NB4 (cell line): Measurements from ENCODE around the gene LRRC14B.

Source experiments
- DNase-seq: peaks from one replicate; pipeline ENCODE4 v3.0.0; 2010; ENCODE audit warnings: low read depth
- H3K4me3 ChIP-seq: one replicate; pipeline ENCODE4 v1.5.1; 2011; ENCODE audit warnings: mild to moderate bottlenecking, low read depth, low read length, moderate library complexity
- MYC ChIP-seq: IDR thresholded peaks from 2 replicates; pipeline ENCODE4 v1.6.1; 2011; ENCODE audit warnings: low read depth, low read length
- POLR2A ChIP-seq: IDR thresholded peaks from 2 replicates; pipeline ENCODE4 v1.6.1; 2011; ENCODE audit warnings: mild to moderate bottlenecking; ENCODE audit not compliant: insufficient read length; ENCODE audit errors: extremely low read depth
- TF ChIP-seq, protein P1 (sequence below): IDR thresholded peaks from 2 replicates; pipeline ENCODE4 v1.6.1; 2011; ENCODE audit warnings: low read depth, low read length
- TF ChIP-seq, protein P2 (sequence below): IDR thresholded peaks from one replicate; pipeline ENCODE4 v1.5.1; 2012; ENCODE audit warnings: low read depth, low read length

LRRC14B gene

DNA sequence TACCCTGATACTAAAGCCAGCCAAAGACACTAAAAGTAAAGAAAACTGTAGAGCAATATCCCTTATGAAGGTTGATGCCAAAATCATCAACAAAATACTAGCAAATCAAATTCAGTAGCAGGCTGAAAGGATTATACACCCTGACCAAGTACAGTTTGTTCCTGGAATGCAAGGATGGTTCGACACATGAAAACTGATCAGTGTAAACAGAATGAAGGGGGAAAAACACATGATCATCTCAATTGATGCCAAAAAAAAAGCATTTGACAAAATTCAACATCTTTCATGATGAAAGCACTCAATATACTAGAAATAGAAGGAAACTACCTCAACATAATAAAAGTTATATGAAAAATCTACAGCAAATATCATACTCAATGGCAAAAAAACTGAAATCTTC, 43.5 kb upstream of the LRRC14B start:
- H3K4me3 ChIP-seq = no peak overlapping the region
- DNase-seq = no peak
- no peak for TF ChIP-seq MYC

DNA sequence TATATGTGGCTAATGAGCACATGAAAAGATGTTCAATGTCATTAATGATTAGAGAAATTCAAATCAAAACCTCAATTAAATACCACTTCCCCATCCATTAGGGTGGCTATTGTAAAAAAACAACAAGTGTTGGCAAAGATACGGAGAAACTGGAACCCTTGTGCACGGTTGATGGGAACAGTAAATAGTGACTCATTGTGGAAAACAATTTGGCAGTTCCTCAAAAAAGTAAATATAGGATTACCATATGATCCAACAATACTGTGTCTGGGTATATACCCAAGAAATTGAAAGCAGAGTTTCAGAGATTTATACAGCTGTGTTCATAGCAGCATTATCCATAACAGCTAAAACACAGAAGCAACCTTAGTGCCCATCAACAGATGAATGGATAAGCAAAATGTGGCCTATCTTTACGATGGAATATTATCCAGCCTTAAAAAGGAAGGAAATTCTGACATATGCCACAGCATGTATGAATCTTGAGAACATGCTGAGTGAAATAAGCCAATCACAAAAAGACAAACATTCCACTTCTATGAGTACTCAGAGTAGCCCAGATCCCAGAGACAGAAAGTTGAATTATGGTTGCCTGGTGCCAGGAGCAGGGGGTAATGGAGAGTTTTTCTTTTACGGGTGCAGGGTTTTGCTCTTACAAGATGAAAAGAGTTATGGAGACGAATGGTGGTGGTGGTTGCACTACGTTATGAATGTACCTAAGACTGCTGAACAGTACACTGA, 41.4 kb upstream of the LRRC14B start:
- TF ChIP-seq MYC (no peak), POLR2A (no peak)
- TF ChIP-seq, protein P1, sequence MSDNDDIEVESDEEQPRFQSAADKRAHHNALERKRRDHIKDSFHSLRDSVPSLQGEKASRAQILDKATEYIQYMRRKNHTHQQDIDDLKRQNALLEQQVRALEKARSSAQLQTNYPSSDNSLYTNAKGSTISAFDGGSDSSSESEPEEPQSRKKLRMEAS = no peak
- TF ChIP-seq, protein P2, sequence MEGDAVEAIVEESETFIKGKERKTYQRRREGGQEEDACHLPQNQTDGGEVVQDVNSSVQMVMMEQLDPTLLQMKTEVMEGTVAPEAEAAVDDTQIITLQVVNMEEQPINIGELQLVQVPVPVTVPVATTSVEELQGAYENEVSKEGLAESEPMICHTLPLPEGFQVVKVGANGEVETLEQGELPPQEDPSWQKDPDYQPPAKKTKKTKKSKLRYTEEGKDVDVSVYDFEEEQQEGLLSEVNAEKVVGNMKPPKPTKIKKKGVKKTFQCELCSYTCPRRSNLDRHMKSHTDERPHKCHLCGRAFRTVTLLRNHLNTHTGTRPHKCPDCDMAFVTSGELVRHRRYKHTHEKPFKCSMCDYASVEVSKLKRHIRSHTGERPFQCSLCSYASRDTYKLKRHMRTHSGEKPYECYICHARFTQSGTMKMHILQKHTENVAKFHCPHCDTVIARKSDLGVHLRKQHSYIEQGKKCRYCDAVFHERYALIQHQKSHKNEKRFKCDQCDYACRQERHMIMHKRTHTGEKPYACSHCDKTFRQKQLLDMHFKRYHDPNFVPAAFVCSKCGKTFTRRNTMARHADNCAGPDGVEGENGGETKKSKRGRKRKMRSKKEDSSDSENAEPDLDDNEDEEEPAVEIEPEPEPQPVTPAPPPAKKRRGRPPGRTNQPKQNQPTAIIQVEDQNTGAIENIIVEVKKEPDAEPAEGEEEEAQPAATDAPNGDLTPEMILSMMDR = no peak
- no peak for DNase-seq
- H3K4me3 ChIP-seq = no peak overlapping the region

DNA sequence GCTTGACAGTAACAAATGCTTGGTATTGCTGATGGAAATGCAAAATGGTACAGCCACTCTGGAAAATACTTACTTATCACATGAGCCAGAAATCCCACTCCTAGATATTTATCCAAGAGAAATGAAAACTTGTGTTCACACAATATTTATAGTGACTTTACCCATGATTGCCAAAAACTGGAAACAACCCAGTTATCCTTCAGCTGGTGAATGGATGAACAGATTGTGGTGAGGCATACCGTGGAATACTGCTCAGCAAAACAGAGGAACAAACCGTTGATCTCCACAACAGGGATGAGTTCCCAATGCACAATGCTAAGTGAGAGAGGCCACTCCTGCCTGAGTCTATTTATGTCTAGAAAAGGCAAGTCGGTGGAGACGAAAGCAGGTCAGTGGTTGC, 40.5 kb upstream of the LRRC14B start:
- no peak for DNase-seq
- TF ChIP-seq, protein P1 = no peak
- TF ChIP-seq, protein P2 = no peak
- no peak for TF ChIP-seq MYC
- H3K4me3 ChIP-seq = no peak overlapping the region

DNA sequence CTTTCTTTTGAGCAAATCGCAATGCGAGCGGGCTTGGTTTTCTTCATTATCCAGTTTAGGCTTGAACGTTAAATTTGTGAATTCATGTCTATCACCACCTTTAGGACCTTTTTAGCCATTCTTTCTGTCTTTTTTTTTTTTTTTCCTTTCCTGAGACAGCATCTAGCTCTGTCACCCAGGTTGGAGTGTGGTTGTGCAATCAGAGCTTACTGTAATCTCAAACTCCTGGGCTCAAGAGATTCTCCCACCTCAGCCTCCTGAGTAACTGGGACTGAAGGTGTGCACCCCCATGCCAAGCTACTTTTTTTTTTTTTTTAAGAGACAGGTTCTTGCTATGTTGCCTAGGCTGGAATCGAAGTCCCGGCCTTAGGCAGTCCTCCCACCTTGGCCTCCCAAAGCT, 39.2 kb upstream of the LRRC14B start:
- DNase-seq = no peak
- no peak overlapping the region for H3K4me3 ChIP-seq
- TF ChIP-seq, protein P1 = no peak
- TF ChIP-seq, protein P2 = no peak
- TF ChIP-seq POLR2A (no peak), MYC (no peak)

DNA sequence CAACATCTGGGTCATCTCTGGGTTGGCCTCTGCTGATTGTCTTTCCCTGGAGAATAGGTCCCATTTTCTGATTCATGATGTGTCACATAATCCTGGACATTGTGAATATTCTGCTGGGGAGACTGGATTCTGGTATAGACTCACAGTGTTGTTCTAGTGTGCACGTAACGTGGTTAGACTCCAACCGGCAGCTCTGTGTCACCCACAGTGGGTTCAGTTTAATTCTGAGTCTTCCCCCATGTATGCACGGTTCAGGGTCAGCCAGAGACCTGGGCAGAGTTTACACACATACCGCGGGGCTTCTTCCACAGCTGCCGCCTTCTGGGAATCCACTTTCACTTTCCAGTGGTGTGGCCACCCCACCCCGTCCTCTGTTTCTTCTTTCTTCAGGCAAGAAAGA, 38.0 kb upstream of the LRRC14B start:
- TF ChIP-seq POLR2A (no peak), MYC (no peak)
- TF ChIP-seq, protein P2 = no peak
- TF ChIP-seq, protein P1 = no peak

DNA sequence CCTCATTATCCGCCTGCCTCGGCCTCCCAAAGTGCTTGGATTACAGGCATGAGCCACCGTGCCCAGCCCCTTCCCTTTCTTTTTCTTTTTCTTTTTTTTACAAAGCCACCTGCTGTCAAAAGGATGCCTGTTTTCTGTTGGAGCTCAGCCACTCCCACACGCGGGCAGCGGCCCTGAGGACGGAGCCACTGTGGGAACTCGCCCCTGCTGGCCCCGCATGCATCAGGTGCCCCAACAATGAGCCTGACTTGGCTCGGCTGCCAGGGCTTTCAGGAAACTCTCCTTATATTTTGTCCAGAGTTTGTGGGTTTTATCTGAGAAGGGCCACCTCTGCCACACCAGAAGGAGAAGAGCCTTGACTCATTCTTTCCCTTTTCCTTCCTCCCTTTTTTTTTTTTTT, 37.1 kb upstream of the LRRC14B start:
- TF ChIP-seq POLR2A (no peak), MYC (no peak)
- TF ChIP-seq, protein P1 = no peak
- TF ChIP-seq, protein P2 = no peak
- DNase-seq = no peak
- no peak overlapping the region for H3K4me3 ChIP-seq

More for the DNA sequence above, 38.0 kb upstream of the LRRC14B start:
- DNase-seq = no peak
- no peak overlapping the region for H3K4me3 ChIP-seq
